ENCODE data around the gene ABCB8. TPM values are rescaled to one million over a fixed set of nuclear protein-coding genes. Genes with fewer than 3 reads are reported as not detected.
A peak's percentile ranks its signal among the peaks of the same experiment; 100 is the strongest.

Gene ABCB8
- total and polyA plus RNA-seq, 4 donors: 12.4 to 30.2 (median 22.5) TPM

GRCh38 chr7:151056666-151057505 is 28.6 kb downstream of the ABCB8 start:
- H3K27ac ChIP-seq (ENCODE audit: low read depth in 1 of 2, low read length in 2 of 2): no peak overlapping the region
- no peaks in the 10 kb centered on the region for H3K27me3 ChIP-seq (ENCODE audit: control insufficient read depth in 4 of 4, insufficient read depth in 4 of 4, low read length in 3 of 4)
- peaks cover 15 to 41% (median 34%) of the 10 kb centered on the region in 4 donors for H3K4me1 ChIP-seq (ENCODE audit: control insufficient read depth in 4 of 4, insufficient read depth in 4 of 4, low read length in 3 of 4)
- H3K36me3 ChIP-seq (ENCODE audit: control insufficient read depth in 4 of 4, insufficient read depth in 3 of 4, low read depth in 1 of 4, low read length in 3 of 4): no peaks in the 10 kb centered on the region
- WGBS: 44% methylated on average over 29 of the region's 29 CpGs
- H3K9me3 ChIP-seq (ENCODE audit: control insufficient read depth in 4 of 4, low read length in 3 of 4): no peaks in the 10 kb centered on the region
- TF ChIP-seq FOXA2 (IDR thresholded peaks at IDR 0.05) (no peak), SP1 (IDR thresholded peaks at IDR 0.05) (no peak), CTCF (IDR thresholded peaks at IDR 0.05; ENCODE audit: low read depth, low read length, missing input control) (no peak), EGR1 (IDR thresholded peaks at IDR 0.05; ENCODE audit: low read depth in 2 of 2) (no peak), ATF3 (IDR thresholded peaks at IDR 0.05) (no peak), HNF4G (IDR thresholded peaks at IDR 0.05) (no peak), JUND (IDR thresholded peaks at IDR 0.05) (no peak), GABPA (IDR thresholded peaks at IDR 0.05 in 1 of 2, conservative IDR thresholded peaks at IDR 0.05 in 1 of 2) (no peak), YY1 (IDR thresholded peaks at IDR 0.05) (no peak), ZBTB33 (IDR thresholded peaks at IDR 0.05) (no peak), RXRA (IDR thresholded peaks at IDR 0.05) (no peak), MAX (IDR thresholded peaks at IDR 0.05) (no peak), TAF1 (conservative IDR thresholded peaks at IDR 0.05) (no peak), HNF4A (conservative IDR thresholded peaks at IDR 0.05) (no peak), FOXA1 (IDR thresholded peaks at IDR 0.05) (no peak)
- peak overlapping the region; percentile 16 to 19 for H3K9ac ChIP-seq (ENCODE audit: low read depth in 1 of 2, low read length in 2 of 2)
- no peak for DNase-seq (ENCODE audit: low spot score)
- H3K4me3 ChIP-seq (ENCODE audit: low read depth in 1 of 3, low read length in 3 of 3): peak overlapping the region; percentile 56 to 87 (median 80)

GRCh38 chr7:151057506-151057988 is 29.3 kb downstream of the ABCB8 start, which contains the start of gene CDK5:
CDK5 (minus strand) TSS chr7:151057897; CDS start chr7:151057848, 49 bp downstream.
- Histone ChIP-seq H3K27ac (ENCODE audit: low read depth in 1 of 2, low read length in 2 of 2) (peak within 1 kb of the TSS; percentile 83 to 89), H3K9ac (ENCODE audit: low read depth in 1 of 2, low read length in 2 of 2) (peak within 1 kb of the TSS; percentile 42 to 55), H3K36me3 (ENCODE audit: control insufficient read depth in 4 of 4, insufficient read depth in 3 of 4, low read depth in 1 of 4, low read length in 3 of 4) (no peaks in the 10 kb centered on the region), H3K9me3 (ENCODE audit: control insufficient read depth in 4 of 4, low read length in 3 of 4) (no peaks in the 10 kb centered on the region), H3K4me3 (ENCODE audit: low read depth in 1 of 3, low read length in 3 of 3) (peak within 1 kb of the TSS; percentile 79 to 87 (median 80)), H3K27me3 (ENCODE audit: control insufficient read depth in 4 of 4, insufficient read depth in 4 of 4, low read length in 3 of 4) (no peaks in the 10 kb centered on the region), H3K4me1 (ENCODE audit: control insufficient read depth in 4 of 4, insufficient read depth in 4 of 4, low read length in 3 of 4) (peaks cover 17 to 46% (median 38%) of the 10 kb centered on the region in 4 donors)
- WGBS: under 1% methylated on average over 30 of the region's 30 CpGs
- DNase-seq (ENCODE audit: low spot score): no peak
- TF ChIP-seq TAF1 (conservative IDR thresholded peaks at IDR 0.05) (no peak), JUND (IDR thresholded peaks at IDR 0.05) (no peak), FOXA1 (IDR thresholded peaks at IDR 0.05) (no peak), ATF3 (IDR thresholded peaks at IDR 0.05) (no peak), HNF4G (IDR thresholded peaks at IDR 0.05) (no peak), YY1 (IDR thresholded peaks at IDR 0.05) (no peak), MAX (IDR thresholded peaks at IDR 0.05) (no peak), HNF4A (conservative IDR thresholded peaks at IDR 0.05) (no peak), FOXA2 (IDR thresholded peaks at IDR 0.05) (no peak)

Measured in liver (tissue), 9 donors.